H1 (cell line): Measurements from ENCODE around the gene STX8. TPM values are rescaled to one million over a fixed set of nuclear protein-coding genes. Genes with fewer than 3 reads are reported as not detected.

ENCODE experiments used
- CTCF ChIA-PET: fragments of 300-600 bp; sonication (Branson Sonifier 250); formaldehyde crosslinking; loops from one replicate; lab custom pipeline; 2021; ENCODE audit not compliant: partially characterized antibody; lab: Charles Lee
- POLR2A ChIA-PET: fragments of 300-600 bp; sonication (Branson Sonifier 250); formaldehyde crosslinking; loops from one replicate; lab custom pipeline; 2021; ENCODE audit warnings: inconsistent platforms; ENCODE audit not compliant: partially characterized antibody; lab: Charles Lee
- DNase-seq, 2 experiments: peaks; one replicate each; pipeline versions ENCODE4 v3.0.0 to v3.0.0-alpha.2; 2010 to 2022; ENCODE audit warnings: low spot score in 2 of 2, low read depth in 1 of 2, mixed read lengths in 1 of 2
- FAIRE-seq: peaks from 2 replicates; lab custom pipeline; 2011; peaks lifted over from hg19 to GRCh38; lab: Jason Lieb, UNC
- H2AFZ ChIP-seq: 2 replicates; pipeline ENCODE4 v1.8.1; 2012; ENCODE audit warnings: low read length, inconsistent platforms
- H2AK5ac ChIP-seq: 2 replicates; pipeline ENCODE4 v1.6.1; 2013; ENCODE audit warnings: low read depth, low read length
- H2BK120ac ChIP-seq: replicated peaks from 2 replicates; pipeline ENCODE3; 2013; ENCODE audit warnings: low read depth, low read length, inconsistent platforms
- H2BK12ac ChIP-seq: 2 replicates; pipeline ENCODE4 v1.6.1; 2013; ENCODE audit warnings: low read depth, low read length
- H2BK15ac ChIP-seq: 2 replicates; pipeline ENCODE4 v1.6.1; 2013; ENCODE audit warnings: low read length
- H2BK20ac ChIP-seq: 2 replicates; pipeline ENCODE4 v1.6.1; 2013; ENCODE audit warnings: low read length
- H2BK5ac ChIP-seq: 2 replicates; pipeline ENCODE4 v1.6.1; 2013; ENCODE audit warnings: low read depth, low read length
- H3K14ac ChIP-seq: 2 replicates; pipeline ENCODE4 v1.6.1; 2013; ENCODE audit warnings: inconsistent platforms; ENCODE audit not compliant: insufficient read length
- H3K18ac ChIP-seq: 2 replicates; pipeline ENCODE4 v1.6.1; 2013; ENCODE audit warnings: low read length; ENCODE audit errors: extremely low read depth
- H3K23ac ChIP-seq: 2 replicates; pipeline ENCODE4 v1.6.1; 2013; ENCODE audit warnings: inconsistent platforms; ENCODE audit not compliant: insufficient read length
- H3K23me2 ChIP-seq: 2 replicates; pipeline ENCODE4 v1.6.1; 2013; ENCODE audit warnings: low read depth, low read length
- H3K27ac ChIP-seq: 2 replicates; pipeline ENCODE4 v1.6.1; 2011; ENCODE audit warnings: low read depth, low read length, inconsistent platforms
- H3K27me3 ChIP-seq, 4 experiments: replicated peaks in 1 of 4; 1 replicate in 1 of 4; 2 replicates in 3 of 4; pipeline versions ENCODE4 v1.6.1 to v1.8.1; 2011 to 2013; ENCODE audit warnings: low read length in 3 of 4, mild to moderate bottlenecking in 3 of 4, inconsistent platforms in 2 of 4, mixed read lengths in 2 of 4, moderate library complexity in 1 of 4; ENCODE audit not compliant: control insufficient read depth in 3 of 4, insufficient read depth in 3 of 4; ENCODE audit errors: extremely low read depth in 1 of 4
- H3K36me3 ChIP-seq, 4 experiments: 2 replicates each; pipeline versions ENCODE4 v1.6.1 to v1.8.1; 2011 to 2013; ENCODE audit warnings: mild to moderate bottlenecking in 4 of 4, low read length in 3 of 4, moderate library complexity in 2 of 4, control low read depth in 1 of 4, inconsistent platforms in 1 of 4; ENCODE audit not compliant: insufficient read depth in 4 of 4, control insufficient read depth in 2 of 4
- H3K4ac ChIP-seq: replicated peaks from 2 replicates; pipeline ENCODE3; 2013; ENCODE audit warnings: low read length, low read depth, mixed read lengths, inconsistent platforms; ENCODE audit not compliant: insufficient read length
- H3K4me1 ChIP-seq, 4 experiments: replicated peaks in 1 of 4; 1 replicate in 1 of 4; 2 replicates in 3 of 4; pipeline versions ENCODE4 v1.6.1 to v1.8.1; 2011 to 2013; ENCODE audit warnings: low read length in 3 of 4, inconsistent platforms in 2 of 4, mixed read lengths in 1 of 4; ENCODE audit not compliant: insufficient read depth in 4 of 4, control insufficient read depth in 3 of 4
- H3K4me2 ChIP-seq, 2 experiments: 2 replicates each; pipeline versions ENCODE4 v1.6.1 to v1.8.1; 2011 to 2013; ENCODE audit warnings: low read depth in 2 of 2, low read length in 2 of 2, control low read depth in 1 of 2, inconsistent platforms in 1 of 2, mild to moderate bottlenecking in 1 of 2; ENCODE audit not compliant: insufficient read depth in 1 of 2
- H3K4me3 ChIP-seq, 4 experiments: fragments of 200-600, 300-600 bp in 1 of 4; sonication (generic), shearing (Covaris generic), sonication (Bioruptor Twin) in 1 of 4; 2 replicates each; pipeline versions ENCODE4 v1.5.1 to v1.8.1; 2011 to 2016; ENCODE audit warnings: low read length in 4 of 4, low read depth in 3 of 4, control low read depth in 2 of 4, inconsistent platforms in 2 of 4, mild to moderate bottlenecking in 2 of 4, mixed read lengths in 1 of 4, moderate library complexity in 1 of 4; ENCODE audit not compliant: insufficient read depth in 2 of 4; ENCODE audit errors: extremely low read depth in 1 of 4
- H3K56ac ChIP-seq: replicated peaks from 2 replicates; pipeline ENCODE3; 2013; ENCODE audit warnings: low read depth, mild to moderate bottlenecking, mixed read lengths, low read length, inconsistent platforms; ENCODE audit not compliant: insufficient read length
- H3K79me1 ChIP-seq: 2 replicates; pipeline ENCODE4 v1.6.1; 2013; ENCODE audit warnings: low read depth, low read length, control low read depth
- H3K79me2 ChIP-seq, 2 experiments: 2 replicates each; pipeline versions ENCODE4 v1.6.1 to v1.8.1; 2012 to 2013; ENCODE audit warnings: low read length in 2 of 2, mild to moderate bottlenecking in 2 of 2, inconsistent platforms in 1 of 2; ENCODE audit not compliant: insufficient read depth in 2 of 2, control insufficient read depth in 1 of 2
- H3K9ac ChIP-seq, 4 experiments: replicated peaks in 1 of 4; 1 replicate in 1 of 4; 2 replicates in 3 of 4; pipeline versions ENCODE4 v1.6.1 to v1.8.1; 2011 to 2013; ENCODE audit warnings: low read depth in 3 of 4, low read length in 3 of 4, control low read depth in 2 of 4, mild to moderate bottlenecking in 2 of 4, moderate library complexity in 2 of 4, inconsistent platforms in 1 of 4; ENCODE audit errors: extremely low read depth in 1 of 4
- H3K9me3 ChIP-seq, 2 experiments: 2 replicates each; pipeline versions ENCODE4 v1.6.1 to v1.8.1; 2012 to 2013; ENCODE audit warnings: mild to moderate bottlenecking in 2 of 2, moderate library complexity in 2 of 2, control low read depth in 1 of 2, inconsistent platforms in 1 of 2, low read depth in 1 of 2, low read length in 1 of 2, mixed read lengths in 1 of 2; ENCODE audit not compliant: insufficient read depth in 2 of 2
- H4K20me1 ChIP-seq, 2 experiments: replicated peaks in 1 of 2; 2 replicates each; pipeline versions ENCODE3 to v1.8.1; 2011 to 2013; ENCODE audit warnings: inconsistent platforms in 2 of 2, low read length in 2 of 2, mild to moderate bottlenecking in 1 of 2; ENCODE audit not compliant: insufficient read depth in 2 of 2, control insufficient read depth in 1 of 2
- H4K5ac ChIP-seq: 2 replicates; pipeline ENCODE4 v1.6.1; 2013; ENCODE audit warnings: low read length, low read depth, mixed read lengths, inconsistent platforms; ENCODE audit not compliant: insufficient read length
- H4K8ac ChIP-seq: 2 replicates; pipeline ENCODE4 v1.8.0; 2013; ENCODE audit warnings: mild to moderate bottlenecking, moderate library complexity, low read length, inconsistent platforms; ENCODE audit not compliant: insufficient read depth; ENCODE audit errors: extremely low read depth
- H4K91ac ChIP-seq: replicated peaks from 2 replicates; pipeline ENCODE3; 2013; ENCODE audit warnings: low read length, mixed read lengths, inconsistent platforms; ENCODE audit not compliant: insufficient read length
- CTBP2 ChIP-seq: IDR thresholded peaks from 2 replicates; pipeline ENCODE4 v1.7.0; 2011; ENCODE audit warnings: borderline replicate concordance, mild to moderate bottlenecking, moderate library complexity, mixed read lengths, low read length; ENCODE audit not compliant: insufficient read depth, insufficient read length
- WGBS, 2 experiments: shearing (Covaris generic) in 1 of 2; methylation state at CpG; one replicate each; pipeline versions ENCODE4 v1.1.6 to v1.1.7; 2013 to 2015; ENCODE audit warnings: low lambda C conversion rate in 2 of 2, mixed read lengths in 2 of 2, inconsistent platforms in 1 of 2, low coverage in 1 of 2, missing lambda C conversion rate in 1 of 2; ENCODE audit not compliant: insufficient replicate concordance in 2 of 2, insufficient coverage in 1 of 2, insufficient read length in 1 of 2; ENCODE audit errors: extremely low coverage in 1 of 2, missing lambda C conversion rate in 1 of 2; 5-methylcytosine and 5-hydroxymethylcytosine counted together
- polyA plus RNA-seq, 7 experiments: library from polyadenylated mRNA; depleted of rRNA in 3 of 7; stranded (reverse) in 5 of 7; unstranded in 2 of 7; fragments of >200 nt in 5 of 7; fragments of 200-250 nt in 2 of 7; gene quantifications; 1 replicate in 5 of 7; 2 replicates in 1 of 7; 4 replicates in 1 of 7; pipeline versions ENCODE4 v1.2.1 to v1.2.3, GENCODE V29; 2011 to 2013; ENCODE audit warnings: missing spikeins in 2 of 7, mixed read lengths in 2 of 7
- total RNA-seq: library from RNA; stranded (reverse); fragmentation: NEBNext Ultra II Directional; extraction: Animal tissue kit (Norgen Biotek cat#: 25700); gene quantifications from 2 replicates; pipeline ENCODE4 v1.2.1, GENCODE V29; 2021

The STX8 gene
- total and polyA plus RNA-seq, 2 of the 8 experiments (the other 6 are each of a cell fraction or from before 2014, with no cell fraction given), result 22.8 to 42.5 TPM

DNA sequence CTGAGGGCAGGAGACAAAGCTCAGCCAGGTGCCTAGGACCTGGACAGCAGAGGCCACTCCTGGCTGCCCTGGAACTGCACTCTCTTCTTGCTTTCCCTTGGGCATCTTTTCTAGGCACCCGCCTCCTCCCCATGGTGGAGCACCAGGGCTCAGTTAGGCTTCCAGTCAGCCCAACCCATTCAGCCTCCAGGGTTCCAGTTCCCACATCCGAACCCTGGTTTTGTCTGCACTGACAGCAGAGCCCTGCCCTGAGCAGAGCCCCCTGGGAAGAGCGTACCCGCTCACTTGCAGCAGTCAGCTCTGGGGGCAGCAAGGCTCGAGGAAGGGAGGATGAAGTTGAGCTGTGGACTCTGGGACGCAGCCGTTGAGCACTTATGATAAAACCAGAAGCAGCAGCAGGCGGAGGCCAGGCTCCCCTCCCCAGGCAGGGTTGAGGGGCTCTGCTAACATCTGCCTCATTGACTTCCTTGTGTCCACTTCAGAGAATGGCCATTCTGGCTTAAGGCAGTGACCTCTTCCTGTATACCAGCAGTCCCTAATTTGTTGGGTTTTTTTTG is 341.2 kb downstream of the STX8 start:
- no peak overlapping the region for H2BK15ac ChIP-seq
- no peak overlapping the region for H3K9ac ChIP-seq
- no peak overlapping the region for H2BK20ac ChIP-seq
- peaks cover 3% of the 10 kb centered on the region for H3K23me2 ChIP-seq
- FAIRE-seq (no peak), DNase-seq (no peak)
- no peak overlapping the region for H3K56ac ChIP-seq
- ChIA-PET CTCF (interaction anchor here (0.6 to 1.9 kb wide), 3 partner anchors 10 to 698 kb away, joined by 3 to 8 read pairs (median 4); no protein-coding TSS in a partner anchor), POLR2A (no interaction called here)
- H3K18ac ChIP-seq, result no peak overlapping the region; the same call in 1 of the 2 replicates
- H3K4me3 ChIP-seq, result no peak overlapping the region
- H2AFZ ChIP-seq, result no peak overlapping the region
- no peak overlapping the region for H2BK120ac ChIP-seq
- H4K20me1 ChIP-seq, result peaks cover 0 to 2% of the 10 kb centered on the region in 2 experiments
- H2BK12ac ChIP-seq, result no peak overlapping the region
- H3K9me3 ChIP-seq, result no peaks in the 10 kb centered on the region
- H3K4me1 ChIP-seq, result peaks cover 0 to 7% (median 4%) of the 10 kb centered on the region in 4 experiments; a peak in 6 of 7 replicates
- H3K79me2 ChIP-seq, result no peaks in the 10 kb centered on the region
- TF ChIP-seq CTBP2, result no peak
- no peak overlapping the region for H3K14ac ChIP-seq
- 86% methylated on average over 8 of the region's 8 CpGs; no CpG with 5 or more reads in 1 of the 2 experiments for WGBS, 2 experiments
- H3K23ac ChIP-seq, result no peak overlapping the region
- H4K91ac ChIP-seq, result no peak overlapping the region
- peaks cover 0 to 12% (median 7%) of the 10 kb centered on the region in 4 experiments; a peak in 6 of 7 replicates for H3K27me3 ChIP-seq
- H3K4me2 ChIP-seq, result no peak overlapping the region
- H4K5ac ChIP-seq, result no peak overlapping the region
- H2BK5ac ChIP-seq, result no peak overlapping the region
- H4K8ac ChIP-seq, result no peak overlapping the region
- no peak overlapping the region for H3K4ac ChIP-seq
- H2AK5ac ChIP-seq, result no peak overlapping the region
- H3K36me3 ChIP-seq, result no peaks in the 10 kb centered on the region
- H3K79me1 ChIP-seq, result no peaks in the 10 kb centered on the region
- H3K27ac ChIP-seq, result no peak overlapping the region
